ENCODE measurements around the gene STX8.
A peak's percentile ranks its signal among the peaks of the same experiment; 100 is the strongest.

The STX8 gene

GRCh38 chr17:9513266-9513665 lies 62.4 kb downstream of the STX8 start:
- no peak overlapping the region for H3K4me3 ChIP-seq (ENCODE audit: low read depth, low read length)
- DNase-seq (ENCODE audit: low read depth, low spot score), result no peak
- TF ChIP-seq CTCF (IDR thresholded peaks at IDR 0.05; ENCODE audit: low read depth, low read length), result no peak
- in situ Hi-C loops (cut with HindIII; ENCODE audit: low sequenced_read_pairs), result no loop called here

DNA sequence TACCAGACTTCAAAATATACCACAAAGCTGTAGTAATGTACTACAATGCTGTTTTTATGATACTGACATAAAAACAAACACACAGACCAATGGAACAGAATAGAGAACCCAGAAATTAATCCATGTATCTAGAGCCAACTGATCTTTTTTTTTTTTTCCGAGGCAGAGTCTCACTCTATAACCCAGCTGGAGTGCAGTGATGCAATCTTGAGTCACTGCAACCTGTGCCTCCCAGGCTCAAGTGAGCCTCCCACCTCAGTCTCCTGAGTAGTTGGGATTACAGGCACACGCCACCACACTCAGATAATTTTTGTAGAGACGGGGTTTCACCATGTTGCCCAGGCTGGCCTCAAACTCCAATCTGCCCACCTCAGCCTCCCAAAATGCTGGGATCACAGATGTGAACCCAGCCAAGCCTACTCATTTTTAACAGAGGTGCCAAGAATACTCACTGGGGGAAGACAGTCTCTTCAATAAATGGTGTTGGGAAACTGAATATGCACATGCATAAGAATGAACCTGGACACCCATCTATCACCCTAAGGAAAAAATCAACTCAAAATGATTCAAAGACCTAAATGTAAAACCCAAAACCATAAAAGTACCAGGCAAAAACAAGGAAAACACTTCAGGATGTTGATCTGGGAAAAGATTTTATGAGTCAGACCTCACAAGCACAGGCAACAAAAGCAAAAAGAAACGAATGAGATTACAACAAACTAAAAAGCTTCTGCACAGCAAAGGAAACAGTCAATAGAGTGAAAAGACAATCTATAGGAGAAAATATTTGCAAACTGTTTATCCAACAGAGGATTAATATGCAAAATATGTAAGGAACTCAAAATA lies 63.1 kb downstream of the STX8 start:
- in situ Hi-C loops (cut with HindIII; ENCODE audit: low sequenced_read_pairs), result no loop called here
- no peak for TF ChIP-seq CTCF (IDR thresholded peaks at IDR 0.05; ENCODE audit: low read depth, low read length)
- peak; percentile 86 for DNase-seq (ENCODE audit: low read depth, low spot score)
- no peak overlapping the region for H3K4me3 ChIP-seq (ENCODE audit: low read depth, low read length)

DNA sequence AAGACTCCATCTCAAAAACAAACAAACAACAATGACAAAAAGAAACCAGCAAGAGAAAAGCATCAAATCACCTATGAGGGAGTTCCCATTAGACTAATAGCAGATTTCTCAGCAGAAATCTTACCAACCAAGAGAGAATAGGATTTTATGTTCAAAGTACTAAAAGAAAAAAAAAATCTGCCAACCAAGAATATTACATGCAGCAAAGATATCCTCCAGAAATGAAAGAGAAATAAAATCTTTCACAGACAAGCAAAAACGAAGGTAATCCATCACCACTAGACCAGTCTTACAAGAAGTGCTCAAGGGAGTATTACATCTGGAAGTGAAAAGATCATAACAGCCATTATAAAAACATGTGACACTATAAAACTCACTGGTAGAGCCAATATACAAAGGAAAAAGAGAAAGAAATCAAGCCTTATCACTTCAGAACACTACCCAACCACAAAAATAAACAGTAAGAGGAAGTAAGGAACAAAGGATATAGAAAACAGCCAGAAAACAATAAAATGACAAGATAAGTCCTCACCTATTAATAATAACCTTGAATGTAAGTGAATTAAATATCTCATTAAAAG lies 66.3 kb downstream of the STX8 start:
- DNase-seq (ENCODE audit: low read depth, low spot score), result no peak
- no peak for TF ChIP-seq CTCF (IDR thresholded peaks at IDR 0.05; ENCODE audit: low read depth, low read length)
- H3K4me3 ChIP-seq (ENCODE audit: low read depth, low read length), result no peak overlapping the region
- in situ Hi-C loops (cut with HindIII; ENCODE audit: low sequenced_read_pairs), result no loop called here

DNA sequence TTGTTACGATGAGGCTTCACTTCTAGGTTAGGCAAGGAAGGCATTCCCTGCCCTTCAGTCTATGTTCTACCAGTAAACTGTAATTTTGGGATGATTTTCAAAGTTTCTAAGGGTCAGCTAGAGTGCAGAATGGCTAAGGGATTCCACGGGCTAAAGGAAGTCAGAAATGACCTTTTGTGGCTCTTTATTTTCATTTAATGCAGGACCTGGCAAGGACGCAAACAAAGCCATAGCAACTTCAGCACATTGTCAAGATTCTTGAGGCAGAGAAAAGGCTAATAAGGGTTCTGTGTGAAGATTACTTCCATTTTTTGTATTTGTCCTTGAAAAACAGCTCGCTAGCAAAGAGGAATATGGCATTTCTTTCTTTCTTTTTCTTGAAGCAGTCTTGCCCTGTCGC lies 76.6 kb downstream of the STX8 start:
- DNase-seq (ENCODE audit: low read depth, low spot score), result peak; percentile 29
- TF ChIP-seq CTCF (IDR thresholded peaks at IDR 0.05; ENCODE audit: low read depth, low read length), result no peak
- no peak overlapping the region for H3K4me3 ChIP-seq (ENCODE audit: low read depth, low read length)
- in situ Hi-C loops (cut with HindIII; ENCODE audit: low sequenced_read_pairs), result no loop called here

DNA sequence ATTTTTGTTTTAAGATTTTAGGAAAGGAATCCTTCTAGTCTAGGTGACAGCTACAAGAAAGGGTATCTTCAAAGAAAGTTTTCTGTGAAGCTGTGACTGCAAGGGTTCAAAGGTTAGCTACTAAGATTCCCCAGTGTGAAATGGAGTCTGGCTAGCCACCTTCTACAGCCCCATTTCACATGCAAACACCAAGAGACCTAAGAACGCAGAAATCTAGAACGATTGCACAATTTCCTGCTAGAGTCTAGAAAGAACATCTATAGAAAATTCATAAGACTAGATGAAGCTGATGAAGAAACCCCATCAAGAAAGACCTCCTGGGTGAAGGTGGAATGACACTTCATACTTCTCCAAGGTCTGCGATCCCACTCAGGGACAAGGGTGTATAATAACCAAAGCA lies 77.1 kb downstream of the STX8 start:
- in situ Hi-C loops (cut with HindIII; ENCODE audit: low sequenced_read_pairs), result no loop called here
- no peak for TF ChIP-seq CTCF (IDR thresholded peaks at IDR 0.05; ENCODE audit: low read depth, low read length)
- DNase-seq (ENCODE audit: low read depth, low spot score), result no peak

DNA sequence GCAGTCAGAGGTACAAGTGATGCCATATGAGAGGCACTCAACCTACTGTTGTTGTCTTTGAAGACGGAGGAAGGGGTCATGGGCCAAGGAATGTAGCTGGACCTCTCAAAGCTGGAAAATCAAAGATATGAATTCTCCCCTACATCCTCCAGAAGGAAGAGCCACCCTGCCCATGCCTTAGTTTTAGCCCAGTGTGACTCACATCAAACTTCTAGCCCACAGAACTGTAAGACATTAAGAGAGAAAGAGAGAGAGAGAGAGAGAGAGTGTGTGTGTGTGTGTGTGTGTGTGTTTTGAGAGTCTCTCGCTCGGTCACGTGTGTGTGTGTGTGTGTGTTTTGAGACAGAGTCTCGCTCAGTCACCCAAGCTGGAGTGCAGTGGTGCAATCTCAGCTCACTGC lies 87.1 kb downstream of the STX8 start:
- TF ChIP-seq CTCF (IDR thresholded peaks at IDR 0.05; ENCODE audit: low read depth, low read length), result no peak
- H3K4me3 ChIP-seq (ENCODE audit: low read depth, low read length), result no peak overlapping the region
- in situ Hi-C loops (cut with HindIII; ENCODE audit: low sequenced_read_pairs), result no loop called here
- peak; percentile 50 for DNase-seq (ENCODE audit: low read depth, low spot score)

More for the DNA sequence above, 77.1 kb downstream of the STX8 start:
- H3K4me3 ChIP-seq (ENCODE audit: low read depth, low read length), result no peak overlapping the region
